Measurements from ENCODE around the gene SEMA3A.

The SEMA3A gene

GRCh38 chr7:83957333-83957732 is 237.3 kb downstream of the SEMA3A start:
- TF ChIP-seq CTCF (IDR thresholded peaks at IDR 0.05; ENCODE audit: insufficient read depth, missing control alignments), result no peak
- FAIRE-seq (no peak), DNase-seq (ENCODE audit: insufficient read length, low spot score) (no peak)

GRCh38 chr7:83956104-83956503 is 238.5 kb downstream of the SEMA3A start:
- DNase-seq (ENCODE audit: insufficient read length, low spot score), result no peak
- FAIRE-seq, result no peak
- no peak for TF ChIP-seq CTCF (IDR thresholded peaks at IDR 0.05; ENCODE audit: insufficient read depth, missing control alignments)

- FAIRE-seq, result no peak
- no peak for TF ChIP-seq CTCF (IDR thresholded peaks at IDR 0.05; ENCODE audit: insufficient read depth, missing control alignments)
- DNase-seq (ENCODE audit: insufficient read length, low spot score), result no peak
Measured at GRCh38 chr7:83952236-83952635, 242.4 kb downstream of the SEMA3A start.

DNA sequence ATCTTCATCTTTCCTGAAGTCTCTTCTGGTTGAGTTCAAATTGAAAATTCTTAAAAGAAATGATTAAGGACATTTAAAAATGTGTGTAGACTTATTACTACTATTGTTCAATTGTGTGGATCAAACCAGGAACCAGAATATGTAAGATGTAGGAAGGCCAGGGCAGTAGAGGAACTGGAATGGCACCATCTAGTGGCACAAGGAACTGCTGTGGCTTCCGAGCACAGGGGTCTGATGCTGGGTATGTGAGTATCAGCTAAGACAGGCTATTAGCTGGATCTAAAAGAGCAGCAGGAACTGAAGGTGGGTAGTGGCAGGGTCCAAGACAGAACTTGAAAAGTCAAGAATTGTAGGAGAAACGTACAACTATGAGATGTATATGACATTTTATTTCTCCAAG is 247.3 kb downstream of the SEMA3A start:
- FAIRE-seq (no peak), DNase-seq (ENCODE audit: insufficient read length, low spot score) (no peak)
- peak; percentile 33 for TF ChIP-seq CTCF (IDR thresholded peaks at IDR 0.05; ENCODE audit: insufficient read depth, missing control alignments)

DNA sequence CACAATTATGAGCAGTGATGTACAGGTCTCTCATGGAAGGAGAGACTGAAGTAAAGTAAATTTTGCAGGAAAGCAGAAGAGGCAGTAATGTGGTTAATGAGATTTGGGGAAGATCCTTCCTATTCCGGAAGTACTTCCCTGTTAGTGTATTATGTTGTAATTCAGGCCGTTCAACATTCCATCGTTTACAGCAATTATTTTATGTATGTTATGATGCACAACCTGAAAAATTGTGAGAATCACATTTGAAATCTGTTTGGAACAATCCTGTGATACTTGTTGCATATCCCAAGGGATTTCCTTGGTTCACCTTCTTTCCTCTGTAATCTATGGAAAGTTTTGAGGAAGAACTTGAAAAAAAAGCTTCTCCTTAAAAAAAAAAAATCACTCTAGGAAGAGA is 247.8 kb downstream of the SEMA3A start:
- FAIRE-seq, result no peak
- TF ChIP-seq CTCF (IDR thresholded peaks at IDR 0.05; ENCODE audit: insufficient read depth, missing control alignments), result no peak
- no peak for DNase-seq (ENCODE audit: insufficient read length, low spot score)

DNA sequence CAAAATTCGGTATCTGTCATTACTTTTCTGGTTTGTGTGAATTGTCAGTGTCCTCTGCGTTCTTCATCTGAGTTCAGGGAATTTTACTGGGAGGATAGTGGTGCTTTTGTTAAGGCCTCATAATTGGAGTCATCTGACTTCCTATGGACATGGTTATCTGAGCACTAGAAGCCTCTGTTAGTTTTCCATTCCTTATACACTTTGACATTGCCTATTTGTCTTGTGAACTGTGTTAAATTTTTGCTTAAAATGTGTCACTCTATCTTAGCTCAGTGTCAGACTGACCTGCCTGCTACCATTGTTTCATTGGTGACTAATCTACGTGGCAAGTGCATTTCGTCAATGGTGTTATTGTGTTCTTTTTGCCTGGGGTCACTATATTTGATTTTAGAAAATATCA is 253.3 kb downstream of the SEMA3A start:
- no peak for TF ChIP-seq CTCF (IDR thresholded peaks at IDR 0.05; ENCODE audit: insufficient read depth, missing control alignments)
- no peak for DNase-seq (ENCODE audit: insufficient read length, low spot score)
- no peak for FAIRE-seq

DNA sequence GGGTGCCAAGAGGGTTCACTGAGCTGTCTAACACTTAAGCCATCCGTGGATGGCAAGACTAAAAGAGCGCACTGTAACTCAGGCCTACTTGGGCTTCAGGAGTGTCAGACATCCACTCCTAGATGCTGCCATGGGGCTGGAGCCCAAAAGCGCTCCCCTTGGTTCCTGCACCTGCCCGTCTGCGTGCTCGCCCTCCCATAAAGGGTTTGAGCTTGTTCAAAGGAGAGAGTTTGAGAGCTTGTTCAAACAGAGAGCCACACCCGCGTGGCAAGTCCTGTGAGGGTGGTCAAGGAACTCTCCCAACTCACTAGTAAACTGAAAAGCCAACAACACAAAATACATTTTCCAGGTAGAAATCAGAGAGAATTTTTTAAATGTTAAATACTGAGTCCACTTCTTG is 256.7 kb downstream of the SEMA3A start:
- FAIRE-seq, result no peak
- no peak for DNase-seq (ENCODE audit: insufficient read length, low spot score)
- TF ChIP-seq CTCF (IDR thresholded peaks at IDR 0.05; ENCODE audit: insufficient read depth, missing control alignments), result no peak

Measured in D721Med (cell line).